ENCODE measurements around the gene LHFPL3. TPM values are rescaled to one million over a fixed set of nuclear protein-coding genes. Genes with fewer than 3 reads are reported as not detected.

LHFPL3 gene
- total RNA-seq, 1 donor from 2014 or later: 0.30 TPM

- peaks cover 19% of the 10 kb centered on the region for H3K4me1 ChIP-seq
- no peak overlapping the region for H3K4me2 ChIP-seq
- H3K9ac ChIP-seq: no peak overlapping the region
- Mint-ChIP-seq H3K27me3 (ENCODE audit: insufficient read depth, low read depth) (no peaks in the 10 kb centered on the region), H3K27ac (no peak overlapping the region), H3K4me1 (peaks cover 18% of the 10 kb centered on the region), H3K9me3 (no peaks in the 10 kb centered on the region), H3K4me3 (no peak overlapping the region), H3K36me3 (no peaks in the 10 kb centered on the region)
- H3F3A ChIP-seq (ENCODE audit: low read depth): no peaks in the 10 kb centered on the region
- no peak overlapping the region for H2AFZ ChIP-seq (replicated peaks)
- no peak overlapping the region for H3K4me3 ChIP-seq
- H3K9me3 ChIP-seq (ENCODE audit: low read depth): no peaks in the 10 kb centered on the region
- no peak overlapping the region for H3K27ac ChIP-seq
- no peaks in the 10 kb centered on the region for H4K20me1 ChIP-seq (ENCODE audit: low read depth)
- no peak for DNase-seq (ENCODE audit: low spot score)
- no peaks in the 10 kb centered on the region for H3K36me3 ChIP-seq
- TF ChIP-seq, protein P1, sequence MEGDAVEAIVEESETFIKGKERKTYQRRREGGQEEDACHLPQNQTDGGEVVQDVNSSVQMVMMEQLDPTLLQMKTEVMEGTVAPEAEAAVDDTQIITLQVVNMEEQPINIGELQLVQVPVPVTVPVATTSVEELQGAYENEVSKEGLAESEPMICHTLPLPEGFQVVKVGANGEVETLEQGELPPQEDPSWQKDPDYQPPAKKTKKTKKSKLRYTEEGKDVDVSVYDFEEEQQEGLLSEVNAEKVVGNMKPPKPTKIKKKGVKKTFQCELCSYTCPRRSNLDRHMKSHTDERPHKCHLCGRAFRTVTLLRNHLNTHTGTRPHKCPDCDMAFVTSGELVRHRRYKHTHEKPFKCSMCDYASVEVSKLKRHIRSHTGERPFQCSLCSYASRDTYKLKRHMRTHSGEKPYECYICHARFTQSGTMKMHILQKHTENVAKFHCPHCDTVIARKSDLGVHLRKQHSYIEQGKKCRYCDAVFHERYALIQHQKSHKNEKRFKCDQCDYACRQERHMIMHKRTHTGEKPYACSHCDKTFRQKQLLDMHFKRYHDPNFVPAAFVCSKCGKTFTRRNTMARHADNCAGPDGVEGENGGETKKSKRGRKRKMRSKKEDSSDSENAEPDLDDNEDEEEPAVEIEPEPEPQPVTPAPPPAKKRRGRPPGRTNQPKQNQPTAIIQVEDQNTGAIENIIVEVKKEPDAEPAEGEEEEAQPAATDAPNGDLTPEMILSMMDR (IDR thresholded peaks at IDR 0.05): no peak
- TF ChIP-seq EZH2 (IDR thresholded peaks at IDR 0.05): no peak
- H3K79me2 ChIP-seq (ENCODE audit: low read depth): no peaks in the 10 kb centered on the region
- H3K27me3 ChIP-seq: no peaks in the 10 kb centered on the region
These were observed 467.4 kb downstream of the LHFPL3 start for GRCh38 chr7:104795616-104796398.

- no peaks in the 10 kb centered on the region for H3K79me2 ChIP-seq (ENCODE audit: low read depth)
- no peaks in the 10 kb centered on the region for H3K27me3 ChIP-seq
- Mint-ChIP-seq H3K4me3 (no peak overlapping the region), H3K27me3 (ENCODE audit: insufficient read depth, low read depth) (peaks cover 2% of the 10 kb centered on the region), H3K9me3 (no peaks in the 10 kb centered on the region), H3K4me1 (peaks cover 7% of the 10 kb centered on the region), H3K36me3 (no peaks in the 10 kb centered on the region), H3K27ac (no peak overlapping the region)
- TF ChIP-seq EZH2phosphoT487 (IDR thresholded peaks at IDR 0.05): no peak
- no peak overlapping the region for H3K4me2 ChIP-seq
- H3K9ac ChIP-seq: no peak overlapping the region
- no peaks in the 10 kb centered on the region for H3K36me3 ChIP-seq
- no peaks in the 10 kb centered on the region for H3F3A ChIP-seq (ENCODE audit: low read depth)
- no peak for DNase-seq (ENCODE audit: low spot score)
- H3K27ac ChIP-seq: no peak overlapping the region
- H4K20me1 ChIP-seq (ENCODE audit: low read depth): no peaks in the 10 kb centered on the region
- H3K9me3 ChIP-seq (ENCODE audit: low read depth): no peaks in the 10 kb centered on the region
- no peak overlapping the region for H2AFZ ChIP-seq (replicated peaks)
- H3K4me1 ChIP-seq: peaks cover 7% of the 10 kb centered on the region
- no peak overlapping the region for H3K4me3 ChIP-seq
These were observed 471.9 kb downstream of the LHFPL3 start for GRCh38 chr7:104800307-104800706.

DNA sequence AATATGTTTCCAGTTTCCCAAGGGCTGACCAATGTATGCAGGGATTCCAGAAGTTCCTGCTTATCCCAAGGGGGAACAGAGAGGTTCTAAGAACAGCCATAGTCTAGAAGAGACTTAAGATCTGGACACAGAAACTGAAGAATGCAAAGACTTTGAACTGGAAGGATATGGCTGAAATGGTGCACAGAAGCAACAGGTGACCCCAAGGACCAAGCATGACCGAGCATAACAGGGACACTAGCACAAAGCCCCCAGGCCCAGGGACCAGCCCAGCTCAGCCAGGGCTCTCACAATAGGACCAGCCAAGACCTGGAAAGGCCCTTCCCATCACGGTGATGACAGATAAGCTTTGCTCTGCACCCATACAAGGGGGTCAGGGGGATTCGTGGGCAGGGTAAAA, 472.6 kb downstream of the LHFPL3 start:
- Mint-ChIP-seq H3K27me3 (ENCODE audit: insufficient read depth, low read depth) (peaks cover 4% of the 10 kb centered on the region), H3K36me3 (no peaks in the 10 kb centered on the region), H3K27ac (no peak overlapping the region), H3K9me3 (no peaks in the 10 kb centered on the region), H3K4me1 (peaks cover 4% of the 10 kb centered on the region), H3K4me3 (no peak overlapping the region)
- TF ChIP-seq EZH2 (IDR thresholded peaks at IDR 0.05) (no peak), EZH2phosphoT487 (IDR thresholded peaks at IDR 0.05) (no peak)
- TF ChIP-seq, protein P1 (IDR thresholded peaks at IDR 0.05): no peak
- DNase-seq (ENCODE audit: low spot score): no peak
- no peaks in the 10 kb centered on the region for H3K36me3 ChIP-seq
- H3K27ac ChIP-seq: no peak overlapping the region
- H2AFZ ChIP-seq (replicated peaks): no peak overlapping the region
- no peaks in the 10 kb centered on the region for H3K9me3 ChIP-seq (ENCODE audit: low read depth)
- H3K4me1 ChIP-seq: peaks cover 2% of the 10 kb centered on the region
- H3F3A ChIP-seq (ENCODE audit: low read depth): no peaks in the 10 kb centered on the region
- no peak overlapping the region for H3K4me3 ChIP-seq
- no peak overlapping the region for H3K4me2 ChIP-seq
- H3K27me3 ChIP-seq: no peaks in the 10 kb centered on the region
- no peaks in the 10 kb centered on the region for H4K20me1 ChIP-seq (ENCODE audit: low read depth)
- H3K79me2 ChIP-seq (ENCODE audit: low read depth): no peaks in the 10 kb centered on the region
- no peak overlapping the region for H3K9ac ChIP-seq

DNA sequence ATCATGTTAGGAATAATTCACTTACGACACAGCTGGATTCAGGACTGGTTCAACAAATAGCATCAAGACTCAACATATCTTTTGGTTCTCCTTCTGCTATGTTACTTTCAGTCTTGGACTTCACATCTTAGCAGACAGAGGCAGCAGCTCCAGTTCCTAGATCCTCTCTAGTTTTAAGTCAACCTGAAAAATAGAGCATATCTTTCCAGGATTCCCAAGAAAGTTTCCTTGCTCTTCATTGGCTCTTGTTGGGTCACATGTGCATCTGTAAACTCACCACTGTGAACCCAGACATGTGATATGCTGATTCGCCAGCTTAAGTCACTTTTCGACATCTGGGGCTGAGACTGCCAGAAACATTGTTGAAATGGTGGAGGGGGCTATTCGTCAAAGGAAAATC, 475.5 kb downstream of the LHFPL3 start:
- DNase-seq (ENCODE audit: low spot score): no peak
- H4K20me1 ChIP-seq (ENCODE audit: low read depth): no peaks in the 10 kb centered on the region
- Mint-ChIP-seq H3K9me3 (no peaks in the 10 kb centered on the region), H3K4me3 (no peak overlapping the region), H3K36me3 (no peaks in the 10 kb centered on the region), H3K27ac (no peak overlapping the region), H3K27me3 (ENCODE audit: insufficient read depth, low read depth) (peaks cover 4% of the 10 kb centered on the region), H3K4me1 (peaks cover 10% of the 10 kb centered on the region)
- no peak for TF ChIP-seq EZH2 (IDR thresholded peaks at IDR 0.05)
- TF ChIP-seq EZH2phosphoT487 (IDR thresholded peaks at IDR 0.05): no peak
- TF ChIP-seq, protein P1 (IDR thresholded peaks at IDR 0.05): no peak
- H3K9me3 ChIP-seq (ENCODE audit: low read depth): no peaks in the 10 kb centered on the region
- no peak overlapping the region for H3K27ac ChIP-seq
- no peak overlapping the region for H3K4me2 ChIP-seq
- peaks cover 7% of the 10 kb centered on the region for H3K4me1 ChIP-seq
- no peak overlapping the region for H2AFZ ChIP-seq (replicated peaks)
- no peak overlapping the region for H3K9ac ChIP-seq
- H3K79me2 ChIP-seq (ENCODE audit: low read depth): no peaks in the 10 kb centered on the region
- no peak overlapping the region for H3K4me3 ChIP-seq
- H3K27me3 ChIP-seq: no peaks in the 10 kb centered on the region
- no peaks in the 10 kb centered on the region for H3F3A ChIP-seq (ENCODE audit: low read depth)
- no peaks in the 10 kb centered on the region for H3K36me3 ChIP-seq
